Gastroesophageal sphincter (tissue), 4 donors: ENCODE results near the gene GSDMA. TPM values are rescaled to one million over a fixed set of nuclear protein-coding genes. Genes with fewer than 3 reads are reported as not detected.
"Not testable (repeated sequence)": the region's sequence is repeated elsewhere in the genome, so short reads cannot be mapped to it uniquely, and the experiment has no call there.

ENCODE experiments used
- ATAC-seq: fragments of 150-250 bp; one replicate; pipeline ENCODE4 v1.9.1; 2016; ENCODE audit warnings: mild to moderate bottlenecking, moderate library complexity
- H3K27ac ChIP-seq, 4 donors: fragments of 200-600 bp; sonication (generic) in 3 of 4; 1 replicate in 3 of 4; 2 replicates in 1 of 4; pipeline ENCODE4 v1.5.1; 2016 to 2019
- H3K27me3 ChIP-seq: fragments of 200-600 bp; sonication (generic); one replicate; pipeline ENCODE4 v1.5.1; 2019
- H3K36me3 ChIP-seq, 2 donors: fragments of 200-600 bp; sonication (generic); one replicate each; pipeline ENCODE4 v1.5.1; 2019; ENCODE audit warnings: control low read depth in 1 of 2
- H3K4me1 ChIP-seq, 3 donors: fragments of 200-600 bp; sonication (generic); 1 replicate in 2 of 3; 2 replicates in 1 of 3; pipeline ENCODE4 v1.5.1; 2016 to 2019; ENCODE audit warnings: control low read depth in 2 of 3
- H3K4me3 ChIP-seq, 2 donors: fragments of 200-600 bp; sonication (generic); one replicate each; pipeline ENCODE4 v1.5.1; 2019; ENCODE audit warnings: mild to moderate bottlenecking in 1 of 2, moderate library complexity in 1 of 2
- H3K9me3 ChIP-seq, 3 donors: fragments of 200-600 bp; sonication (generic); one replicate each; pipeline ENCODE4 v1.5.1; 2017 to 2019; ENCODE audit warnings: control low read depth in 2 of 3
- EP300 ChIP-seq: sonication (generic); formaldehyde crosslinking; IDR thresholded peaks from one replicate; pipeline ENCODE4 v1.6.1; 2017; ENCODE audit warnings: antibody characterized with exemption, mild to moderate bottlenecking
- POLR2A ChIP-seq, 2 donors: fragments of 450-650 bp; IDR thresholded peaks; one replicate each; pipeline ENCODE4 v1.6.1; 2017; ENCODE audit warnings: antibody characterized with exemption in 2 of 2, mild to moderate bottlenecking in 2 of 2, moderate library complexity in 1 of 2
- POLR2AphosphoS5 ChIP-seq: sonication (generic); formaldehyde crosslinking; IDR thresholded peaks from one replicate; pipeline ENCODE4 v1.6.1; 2017; ENCODE audit warnings: antibody characterized with exemption
- WGBS, 2 donors: methylation state at CpG; one replicate each; pipeline ENCODE4 v1.1.5; 2018; ENCODE audit warnings: low coverage in 1 of 2; 5-methylcytosine and 5-hydroxymethylcytosine counted together
- total RNA-seq, 4 donors: library from RNA; depleted of rRNA; stranded (reverse); fragments of >200 nt; gene quantifications; one replicate each; pipeline ENCODE4 v1.1.0, GENCODE V29; 2016
- TF ChIP-seq, protein P1 (sequence below), 4 experiments: fragments of 200-600 bp in 2 of 4; fragments of 450-650 bp in 2 of 4; sonication (generic) in 1 of 4; IDR thresholded peaks; one replicate each; pipeline ENCODE4 v1.5.1; 2017 to 2019; ENCODE audit warnings: antibody characterized with exemption in 4 of 4, mild to moderate bottlenecking in 2 of 4, moderate library complexity in 2 of 4

GSDMA gene
- total RNA-seq, 4 donors from 2014 or later, result 0.35 to 1.6 (median 0.54) TPM; not detected in 1

DNA sequence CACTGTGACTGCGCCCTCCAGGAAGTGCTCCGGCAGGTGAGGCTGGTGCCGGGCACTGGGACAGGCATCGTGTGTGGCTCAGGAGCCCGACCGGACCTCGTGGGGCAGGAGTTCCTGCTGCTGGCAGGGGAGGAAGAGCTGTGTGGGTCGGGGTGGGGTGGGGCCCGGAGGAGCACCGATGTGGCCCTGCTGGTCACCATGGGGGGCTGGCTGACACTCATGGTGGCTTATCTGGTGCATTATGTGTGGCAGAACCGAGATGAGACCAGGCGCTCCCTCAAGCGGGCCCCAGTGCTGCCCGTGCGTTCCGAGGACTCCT lies 18.5 kb upstream of the GSDMA start:
- TF ChIP-seq, protein P1, sequence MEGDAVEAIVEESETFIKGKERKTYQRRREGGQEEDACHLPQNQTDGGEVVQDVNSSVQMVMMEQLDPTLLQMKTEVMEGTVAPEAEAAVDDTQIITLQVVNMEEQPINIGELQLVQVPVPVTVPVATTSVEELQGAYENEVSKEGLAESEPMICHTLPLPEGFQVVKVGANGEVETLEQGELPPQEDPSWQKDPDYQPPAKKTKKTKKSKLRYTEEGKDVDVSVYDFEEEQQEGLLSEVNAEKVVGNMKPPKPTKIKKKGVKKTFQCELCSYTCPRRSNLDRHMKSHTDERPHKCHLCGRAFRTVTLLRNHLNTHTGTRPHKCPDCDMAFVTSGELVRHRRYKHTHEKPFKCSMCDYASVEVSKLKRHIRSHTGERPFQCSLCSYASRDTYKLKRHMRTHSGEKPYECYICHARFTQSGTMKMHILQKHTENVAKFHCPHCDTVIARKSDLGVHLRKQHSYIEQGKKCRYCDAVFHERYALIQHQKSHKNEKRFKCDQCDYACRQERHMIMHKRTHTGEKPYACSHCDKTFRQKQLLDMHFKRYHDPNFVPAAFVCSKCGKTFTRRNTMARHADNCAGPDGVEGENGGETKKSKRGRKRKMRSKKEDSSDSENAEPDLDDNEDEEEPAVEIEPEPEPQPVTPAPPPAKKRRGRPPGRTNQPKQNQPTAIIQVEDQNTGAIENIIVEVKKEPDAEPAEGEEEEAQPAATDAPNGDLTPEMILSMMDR (IDR thresholded peaks at IDR 0.05), result no peak
- TF ChIP-seq EP300 (no peak), POLR2A (IDR thresholded peaks at IDR 0.05) (no peak), POLR2AphosphoS5 (no peak)
- Histone ChIP-seq H3K4me1 (no peaks in the 10 kb centered on the region), H3K4me3 (no peak overlapping the region), H3K27me3 (peaks cover 52% of the 10 kb centered on the region), H3K9me3 (no peaks in the 10 kb centered on the region), H3K27ac (no peak overlapping the region), H3K36me3 (no peaks in the 10 kb centered on the region)
- 85% methylated on average over 4 of the region's 16 CpGs; no CpG with 5 or more reads in 1 of the 2 donors for WGBS, 2 donors
- no peak for ATAC-seq

DNA sequence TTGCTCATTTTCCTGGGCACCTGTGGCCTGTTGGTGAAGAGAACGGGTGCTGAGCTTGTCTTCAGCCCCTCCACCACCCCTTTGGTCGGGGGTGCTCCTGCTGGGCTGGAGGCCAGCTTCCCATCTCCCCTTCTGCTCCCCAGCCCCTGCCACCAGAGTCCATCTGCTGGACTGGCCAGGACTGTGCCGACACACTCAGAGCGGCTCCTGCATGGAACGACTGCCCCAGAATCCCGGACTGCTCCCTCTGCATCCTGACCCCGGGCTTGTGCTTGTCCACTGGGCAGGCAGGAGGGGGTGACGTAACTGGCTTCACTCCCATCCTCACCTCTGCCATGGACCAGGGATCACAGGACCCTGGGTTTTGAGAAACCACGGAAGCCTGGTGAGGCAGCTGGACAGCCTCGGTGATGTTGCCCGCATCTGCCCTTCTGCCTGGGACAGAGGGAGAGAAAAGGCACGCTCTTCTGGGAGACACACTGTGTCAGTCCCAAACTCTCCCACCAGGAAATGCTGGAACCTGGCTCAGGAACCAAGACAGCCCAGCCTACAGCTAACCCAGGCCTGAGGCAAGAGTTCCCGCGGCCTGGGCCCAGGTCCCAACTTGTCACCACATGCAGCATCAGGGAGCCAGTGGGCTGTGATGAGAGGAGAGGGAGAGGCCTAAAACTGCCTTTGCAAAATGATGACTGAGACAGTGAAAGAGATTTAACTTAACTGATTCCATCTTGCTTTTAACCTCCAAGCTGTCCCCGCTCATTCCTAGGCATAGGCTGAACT lies 16.1 kb upstream of the GSDMA start:
- Histone ChIP-seq H3K36me3 (no peaks in the 10 kb centered on the region), H3K27ac (no peak overlapping the region), H3K9me3 (no peaks in the 10 kb centered on the region), H3K4me1 (peaks cover 0 to under 1% (median 0%) of the 10 kb centered on the region in 3 donors), H3K27me3 (peaks cover 38% of the 10 kb centered on the region), H3K4me3 (no peak overlapping the region)
- ATAC-seq, result no peak
- TF ChIP-seq POLR2A (IDR thresholded peaks at IDR 0.05), result no peak
- TF ChIP-seq EP300, result no peak
- TF ChIP-seq, protein P1 (IDR thresholded peaks at IDR 0.05), result no peak
- no peak for TF ChIP-seq POLR2AphosphoS5
- WGBS, 2 donors, result 37 to 100% methylated on average over 1 to 3 of the region's 15 CpGs

DNA sequence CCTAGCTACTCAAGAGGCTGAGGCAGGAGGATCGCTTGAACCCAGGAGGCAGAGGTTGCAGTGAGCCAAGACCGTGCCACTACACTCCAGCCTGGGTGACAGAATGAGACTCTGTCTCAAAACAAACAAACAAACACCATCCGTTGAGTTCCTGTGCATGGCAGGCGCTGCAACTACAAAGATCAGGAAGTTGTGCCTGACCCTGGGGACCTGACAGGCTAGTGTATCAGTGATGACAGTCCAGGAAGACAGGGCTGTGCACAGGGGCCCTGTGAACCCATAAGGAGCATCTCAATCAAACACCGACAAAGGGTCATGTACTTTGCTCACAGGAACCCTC lies 14.3 kb upstream of the GSDMA start:
- 71 to 100% methylated on average over 2 to 4 of the region's 5 CpGs for WGBS, 2 donors

DNA sequence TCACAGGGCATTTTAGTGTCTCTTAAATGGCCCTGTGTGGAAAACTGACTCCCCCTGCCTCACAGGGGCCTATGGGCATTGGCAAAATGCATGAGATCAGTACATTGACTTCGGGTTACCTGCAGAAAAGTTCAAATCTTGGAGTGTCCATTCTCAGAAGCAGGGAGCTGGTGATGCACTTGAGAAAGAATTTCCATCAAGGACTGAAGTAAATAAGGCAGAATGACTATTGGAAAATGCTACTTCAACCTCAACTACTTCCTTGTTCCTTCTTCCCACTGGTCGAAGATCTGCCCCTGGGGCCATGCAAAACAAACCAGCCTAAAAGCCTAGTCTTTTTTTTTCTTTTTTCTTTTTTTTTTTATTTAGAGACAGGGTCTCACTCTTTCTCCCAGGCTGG lies 13.8 kb upstream of the GSDMA start:
- H3K36me3 ChIP-seq, result no peaks in the 10 kb centered on the region
- peaks cover 16% of the 10 kb centered on the region for H3K27me3 ChIP-seq
- TF ChIP-seq POLR2AphosphoS5 (no peak), POLR2A (IDR thresholded peaks at IDR 0.05) (no peak), EP300 (no peak)
- TF ChIP-seq, protein P1 (IDR thresholded peaks at IDR 0.05), result no peak
- no peak for ATAC-seq
- no peak overlapping the region for H3K27ac ChIP-seq
- H3K4me3 ChIP-seq, result no peak overlapping the region
- H3K4me1 ChIP-seq, result peaks cover 0 to 16% (median 0%) of the 10 kb centered on the region in 3 donors
- no peaks in the 10 kb centered on the region for H3K9me3 ChIP-seq
- WGBS, 2 donors, result 74 to 82% methylated on average over 2 of the region's 2 CpGs

More for the DNA sequence above, 14.3 kb upstream of the GSDMA start:
- not testable (repeated sequence) for H3K4me3 ChIP-seq, H3K36me3 ChIP-seq, H3K27ac ChIP-seq, ATAC-seq, H3K9me3 ChIP-seq
- H3K27me3 ChIP-seq, result peaks cover 21% of the 10 kb centered on the region
- H3K4me1 ChIP-seq, result peaks cover 0 to 13% (median 0%) of the 10 kb centered on the region in 3 donors

DNA sequence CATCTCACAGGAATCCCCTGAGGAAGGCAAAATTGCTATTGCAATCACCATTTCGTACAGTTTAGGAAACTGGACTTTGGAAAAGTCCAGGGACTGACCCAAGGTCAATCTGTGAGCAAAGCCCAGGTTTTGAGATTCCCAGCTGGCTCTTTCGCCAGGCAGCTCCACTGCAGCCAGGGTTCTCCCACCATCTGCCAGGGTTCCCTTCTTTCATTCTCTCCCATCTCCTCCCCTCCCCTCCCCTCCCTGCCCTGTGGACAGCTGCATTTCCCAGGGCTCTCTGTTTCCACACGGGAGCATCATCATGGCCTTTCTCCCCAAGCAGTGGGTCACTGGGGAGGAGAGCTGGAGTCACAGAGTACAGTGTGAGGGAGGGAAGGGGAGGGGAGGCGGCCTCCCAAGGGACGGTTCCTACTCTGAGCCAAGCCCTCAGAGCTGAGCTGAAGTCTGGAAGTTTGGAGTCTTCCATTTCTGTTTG lies 11.9 kb upstream of the GSDMA start:
- no peaks in the 10 kb centered on the region for H3K36me3 ChIP-seq
- H3K9me3 ChIP-seq, result no peaks in the 10 kb centered on the region
- TF ChIP-seq POLR2AphosphoS5 (no peak), EP300 (no peak), POLR2A (IDR thresholded peaks at IDR 0.05) (no peak)
- TF ChIP-seq, protein P1 (IDR thresholded peaks at IDR 0.05), result no peak
- WGBS, 2 donors, result 41 to 52% methylated on average over 2 to 3 of the region's 5 CpGs
- no peak overlapping the region for H3K4me3 ChIP-seq
- H3K27me3 ChIP-seq, result no peaks in the 10 kb centered on the region
- H3K27ac ChIP-seq, result no peak overlapping the region
- ATAC-seq, result no peak
- H3K4me1 ChIP-seq, result peaks cover 0 to 16% (median 0%) of the 10 kb centered on the region in 3 donors
